CD4-positive, alpha-beta T cell treated with Interleukin-15 for 4 hours (primary cell): Measurements from ENCODE around the gene FGF1.

Source experiments
- DNase-seq: peaks from one replicate; pipeline ENCODE4 v3.0.0-alpha.2; 2020; ENCODE audit warnings: low spot score

FGF1 gene

GRCh38 chr5:142685418-142686209 is at the start of gene FGF1:
Gene FGF1, minus strand, starts transcription at chr5:142686090. Its CDS starts 71,963 bp downstream, at chr5:142614127.
- no peak for DNase-seq

DNA sequence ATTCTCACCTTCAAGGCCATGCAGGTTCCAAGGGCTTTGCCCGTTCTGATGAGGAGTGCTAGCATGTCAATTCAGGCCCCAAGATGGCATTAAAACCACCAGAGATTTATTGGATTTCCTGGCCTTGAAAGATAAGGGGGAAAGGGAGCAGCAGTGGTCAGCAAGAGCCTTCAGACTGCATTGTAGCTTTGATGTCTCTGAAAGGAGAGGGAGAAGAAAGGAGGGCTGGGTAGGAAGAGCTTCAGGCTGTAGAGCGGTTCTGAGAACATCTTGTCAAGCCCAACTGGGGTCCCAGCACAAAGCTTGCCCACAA is 41.8 kb upstream of the FGF1 start:
- DNase-seq: no peak

GRCh38 chr5:142726188-142726731 is 40.4 kb upstream of the FGF1 start:
- no peak for DNase-seq

DNA sequence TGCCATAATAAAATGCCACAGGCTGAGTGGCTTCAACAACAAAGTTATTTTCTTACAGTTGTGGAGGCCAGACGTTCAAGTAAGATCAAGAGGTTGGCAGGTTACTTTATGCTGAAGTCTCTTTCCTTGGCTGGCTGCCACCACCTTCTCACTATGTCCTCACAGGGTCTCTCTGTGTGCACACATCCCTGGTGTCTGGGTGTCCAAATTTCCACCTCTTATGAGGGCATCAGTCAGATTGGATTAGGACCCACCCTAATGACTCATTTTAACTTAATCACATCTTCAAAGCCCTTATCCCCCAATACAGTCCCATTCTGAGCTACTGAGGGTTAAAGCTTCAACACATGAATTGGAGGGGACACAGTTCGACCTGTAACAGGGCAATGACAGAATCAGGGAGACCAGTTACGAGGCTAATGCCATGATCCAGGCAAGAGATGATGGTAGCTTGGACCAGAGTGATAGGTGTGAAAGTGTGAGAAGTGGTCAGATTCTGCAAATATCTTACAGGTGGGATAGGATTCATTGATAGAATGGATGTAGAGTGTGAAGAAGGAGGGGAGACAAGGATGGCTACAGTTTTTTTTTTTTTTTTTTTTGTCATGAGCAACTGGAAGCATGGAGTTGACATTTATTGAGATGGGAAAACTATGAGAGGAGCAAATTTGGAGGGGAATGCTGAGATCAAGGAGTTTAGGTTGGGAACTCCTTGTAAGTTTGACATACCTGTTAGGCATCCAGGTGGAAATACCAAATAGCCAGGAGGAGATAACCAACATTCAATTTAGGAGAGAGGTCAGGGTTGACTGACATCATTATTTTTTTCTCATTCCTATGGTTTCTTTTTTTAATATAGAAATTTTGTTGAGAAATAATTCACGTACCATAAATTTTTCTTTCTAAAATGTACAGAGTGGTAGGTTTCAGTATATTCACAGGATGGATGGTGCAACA is 39.6 kb upstream of the FGF1 start:
- no peak for DNase-seq

GRCh38 chr5:142724821-142725220 is 38.9 kb upstream of the FGF1 start:
- no peak for DNase-seq

GRCh38 chr5:142722896-142723295 is 37.0 kb upstream of the FGF1 start:
- DNase-seq: no peak

- no peak for DNase-seq
Observed at GRCh38 chr5:142722146-142722545, 36.3 kb upstream of the FGF1 start.

- no peak for DNase-seq
Observed at GRCh38 chr5:142720641-142721271, 34.9 kb upstream of the FGF1 start.

DNA sequence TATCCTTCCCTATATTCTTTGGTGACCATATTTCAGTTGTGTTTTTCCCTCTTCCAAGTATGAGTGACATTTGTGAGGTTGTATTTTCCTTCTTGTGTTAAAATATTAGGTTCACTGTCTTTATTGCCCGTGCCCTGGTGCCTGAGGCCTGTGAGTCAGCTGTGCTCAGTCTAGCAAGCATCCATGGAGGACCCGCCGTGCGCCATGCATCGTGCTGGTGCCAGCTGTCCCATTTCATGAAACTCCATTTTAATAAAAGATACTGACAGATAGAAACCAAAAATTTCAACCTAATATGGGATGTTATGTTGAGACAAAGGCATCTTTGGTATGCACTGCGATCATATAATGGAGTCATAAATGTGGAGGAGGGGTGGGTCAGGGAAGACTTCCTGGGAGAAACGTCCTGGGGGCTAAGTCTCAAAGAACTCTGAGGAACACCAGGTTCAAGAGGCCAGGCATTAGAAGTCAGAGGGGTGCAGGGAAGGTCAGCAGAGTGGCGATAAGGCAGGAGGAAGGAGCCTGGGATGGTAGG is 34.0 kb upstream of the FGF1 start:
- no peak for DNase-seq

GRCh38 chr5:142717582-142718215 is 31.8 kb upstream of the FGF1 start:
- peak; percentile 18 for DNase-seq

GRCh38 chr5:142716963-142717362 is 31.1 kb upstream of the FGF1 start:
- peak; percentile 23 for DNase-seq

GRCh38 chr5:142715291-142715690 is 29.4 kb upstream of the FGF1 start:
- DNase-seq: no peak

DNA sequence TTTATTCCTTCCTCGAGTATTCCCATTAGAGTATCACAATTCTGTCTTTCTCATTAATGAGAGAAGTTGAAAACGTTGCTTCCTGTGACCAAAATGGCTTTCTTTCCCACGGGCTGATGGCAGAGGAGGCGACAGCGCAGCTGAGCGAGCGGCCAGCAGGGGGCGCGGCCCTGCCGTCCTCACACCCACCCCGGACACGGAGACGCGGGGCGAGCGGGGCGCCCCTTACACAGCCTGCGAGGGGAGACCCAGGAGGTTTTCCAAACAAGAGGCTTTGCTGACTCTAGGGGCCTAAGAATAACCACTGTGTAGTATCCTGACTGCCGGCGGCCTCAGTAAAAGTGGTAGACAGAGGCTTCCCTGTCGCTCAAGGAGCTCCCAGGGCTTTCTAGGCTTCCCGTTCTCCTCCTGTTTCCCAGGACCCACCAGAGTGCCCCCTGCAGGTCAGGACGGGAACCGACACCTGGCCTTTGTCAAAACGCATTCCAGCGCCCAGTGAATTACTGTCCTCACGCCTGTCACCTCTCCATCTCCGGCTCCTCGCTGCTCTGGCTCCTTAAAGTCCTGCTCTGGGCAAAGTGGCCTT is 27.3 kb upstream of the FGF1 start:
- peak; percentile 84 for DNase-seq

- no peak for DNase-seq
Observed at GRCh38 chr5:142703153-142703552, 17.3 kb upstream of the FGF1 start.

GRCh38 chr5:142701673-142702311 is 15.9 kb upstream of the FGF1 start:
- DNase-seq: no peak

DNA sequence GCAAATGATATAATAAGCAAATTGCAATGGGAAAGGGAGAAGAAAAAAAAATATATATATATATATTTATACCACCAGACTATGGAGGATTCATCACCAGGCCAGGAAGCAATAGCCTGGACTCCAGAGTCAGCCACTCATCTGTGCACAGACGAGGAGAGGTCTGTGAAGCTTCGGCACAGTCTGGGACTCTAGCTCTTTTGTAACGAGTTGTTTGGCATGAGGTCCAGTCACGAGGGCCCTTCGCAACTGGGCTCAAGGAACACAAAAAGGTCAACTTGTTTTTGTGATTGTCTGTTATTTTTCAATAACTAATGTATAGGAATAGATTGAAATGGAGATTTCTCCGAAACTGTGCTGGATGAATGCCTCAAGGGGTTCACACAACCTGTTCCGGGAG is 14.7 kb upstream of the FGF1 start:
- DNase-seq: no peak

DNA sequence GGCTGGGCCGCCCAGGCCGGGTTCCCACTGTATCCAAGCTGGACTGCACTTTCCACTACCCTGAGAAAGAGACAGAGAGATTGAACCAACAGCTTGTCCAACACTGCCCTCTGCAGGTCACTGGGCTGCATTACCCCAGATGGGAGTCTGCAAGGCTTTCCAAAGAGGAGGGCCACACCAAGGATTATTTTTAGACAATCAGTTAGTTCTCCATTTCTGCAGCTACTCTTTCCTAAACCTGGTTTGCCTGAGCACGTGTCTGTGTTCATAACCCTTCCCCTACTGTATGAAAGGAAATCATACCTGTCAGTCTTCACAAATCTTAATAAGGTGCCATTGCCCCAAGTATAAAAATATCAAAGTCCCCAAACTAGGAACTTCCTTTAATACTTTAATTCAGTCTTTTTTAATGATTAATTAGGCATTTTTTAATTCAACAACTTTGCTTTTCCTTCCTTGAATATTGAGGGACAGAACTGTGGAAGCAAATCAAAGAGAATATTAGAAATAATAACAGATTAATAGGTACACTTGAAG is 13.4 kb upstream of the FGF1 start:
- DNase-seq: peak; percentile 72

DNA sequence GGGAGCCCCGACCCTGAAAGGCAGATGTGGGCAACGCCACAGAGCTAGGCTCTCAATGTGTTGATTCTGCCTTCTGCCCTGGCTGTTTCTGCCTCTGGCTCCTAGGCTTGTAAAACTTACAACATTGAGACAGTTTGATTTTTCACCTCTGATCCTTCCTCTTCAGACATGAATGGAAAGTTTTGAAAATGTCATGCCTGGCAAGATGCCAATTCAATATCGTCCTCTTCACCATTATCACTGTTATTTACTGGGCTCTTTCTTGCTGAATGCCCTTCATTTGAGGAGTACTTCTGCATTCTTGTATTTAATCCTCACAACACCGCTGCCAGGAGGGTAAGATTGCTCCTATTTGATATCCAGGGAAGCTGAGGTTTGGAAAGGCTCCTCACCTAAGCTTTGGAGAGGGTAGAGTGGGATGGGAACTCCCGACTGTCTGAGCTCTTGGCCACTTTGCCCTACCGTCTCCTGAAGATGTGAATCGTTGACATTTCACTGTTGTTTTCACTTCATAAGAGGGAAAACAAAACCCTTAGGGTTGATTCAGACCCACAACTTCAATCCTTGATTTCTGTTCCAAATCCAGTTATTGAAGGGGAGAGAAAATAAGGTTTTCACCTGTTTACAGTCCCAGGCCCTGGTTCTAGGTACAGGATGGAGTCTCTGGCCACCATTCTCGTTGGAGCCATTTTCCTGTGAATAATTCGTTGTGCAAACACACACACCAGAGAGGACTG is 12.7 kb upstream of the FGF1 start:
- DNase-seq: no peak

GRCh38 chr5:142697356-142698255 is 11.7 kb upstream of the FGF1 start:
- no peak for DNase-seq
